PFSK-1 (cell line): Measurements from ENCODE around the gene CLASP1.

ENCODE experiments used
- FOXP2 ChIP-seq: optimal IDR thresholded peaks from 2 replicates; pipeline ENCODE3; 2011; ENCODE audit warnings: borderline replicate concordance, control low read depth, inconsistent platforms; ENCODE audit not compliant: insufficient read depth; ENCODE audit errors: extremely low read length, extremely low read depth
- POLR2AphosphoS5 ChIP-seq: IDR thresholded peaks from 2 replicates; pipeline ENCODE4 v1.6.1; 2012; ENCODE audit warnings: low read depth, mild to moderate bottlenecking, control low read depth, low read length, moderate library complexity
- SIN3A ChIP-seq: IDR thresholded peaks from 2 replicates; pipeline ENCODE4 v1.6.1; 2012; ENCODE audit warnings: mild to moderate bottlenecking, low read length, moderate library complexity, borderline replicate concordance; ENCODE audit not compliant: insufficient read depth
- TAF1 ChIP-seq: IDR thresholded peaks from 2 replicates; pipeline ENCODE4 v1.6.1; 2012; ENCODE audit warnings: low read length, control low read depth, borderline replicate concordance; ENCODE audit not compliant: insufficient read depth
- TF ChIP-seq, protein P1 (sequence below), 2 experiments: IDR thresholded peaks; 2 replicates each; pipeline versions ENCODE4 v1.6.1 to v1.8.0; 2011 to 2012; ENCODE audit warnings: low read depth in 2 of 2, low read length in 2 of 2, control low read depth in 1 of 2, inconsistent platforms in 1 of 2, mild to moderate bottlenecking in 1 of 2, moderate library complexity in 1 of 2; ENCODE audit not compliant: insufficient read depth in 1 of 2

Gene CLASP1

DNA sequence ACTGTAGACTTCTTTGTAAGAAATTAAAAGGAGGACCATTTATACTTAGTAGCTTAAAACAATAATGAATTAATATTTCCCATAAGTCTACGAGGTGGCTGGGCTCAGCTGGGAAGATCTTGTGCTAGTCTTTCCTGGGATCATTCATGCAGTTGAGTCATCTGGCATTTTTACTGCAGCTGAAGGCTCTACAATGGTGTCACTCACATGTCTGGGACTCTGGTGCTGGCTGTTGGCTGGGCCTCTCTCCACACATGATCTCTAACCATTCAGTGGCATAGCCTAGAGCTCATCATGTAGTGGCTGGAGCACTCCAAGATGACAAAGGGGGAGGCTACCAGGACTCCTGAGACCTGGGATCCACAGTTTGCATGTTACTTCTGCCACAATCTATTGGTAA, 35.5 kb downstream of the CLASP1 start:
- TF ChIP-seq TAF1 (no peak), FOXP2 (no peak), POLR2AphosphoS5 (no peak), SIN3A (no peak)
- TF ChIP-seq, protein P1, sequence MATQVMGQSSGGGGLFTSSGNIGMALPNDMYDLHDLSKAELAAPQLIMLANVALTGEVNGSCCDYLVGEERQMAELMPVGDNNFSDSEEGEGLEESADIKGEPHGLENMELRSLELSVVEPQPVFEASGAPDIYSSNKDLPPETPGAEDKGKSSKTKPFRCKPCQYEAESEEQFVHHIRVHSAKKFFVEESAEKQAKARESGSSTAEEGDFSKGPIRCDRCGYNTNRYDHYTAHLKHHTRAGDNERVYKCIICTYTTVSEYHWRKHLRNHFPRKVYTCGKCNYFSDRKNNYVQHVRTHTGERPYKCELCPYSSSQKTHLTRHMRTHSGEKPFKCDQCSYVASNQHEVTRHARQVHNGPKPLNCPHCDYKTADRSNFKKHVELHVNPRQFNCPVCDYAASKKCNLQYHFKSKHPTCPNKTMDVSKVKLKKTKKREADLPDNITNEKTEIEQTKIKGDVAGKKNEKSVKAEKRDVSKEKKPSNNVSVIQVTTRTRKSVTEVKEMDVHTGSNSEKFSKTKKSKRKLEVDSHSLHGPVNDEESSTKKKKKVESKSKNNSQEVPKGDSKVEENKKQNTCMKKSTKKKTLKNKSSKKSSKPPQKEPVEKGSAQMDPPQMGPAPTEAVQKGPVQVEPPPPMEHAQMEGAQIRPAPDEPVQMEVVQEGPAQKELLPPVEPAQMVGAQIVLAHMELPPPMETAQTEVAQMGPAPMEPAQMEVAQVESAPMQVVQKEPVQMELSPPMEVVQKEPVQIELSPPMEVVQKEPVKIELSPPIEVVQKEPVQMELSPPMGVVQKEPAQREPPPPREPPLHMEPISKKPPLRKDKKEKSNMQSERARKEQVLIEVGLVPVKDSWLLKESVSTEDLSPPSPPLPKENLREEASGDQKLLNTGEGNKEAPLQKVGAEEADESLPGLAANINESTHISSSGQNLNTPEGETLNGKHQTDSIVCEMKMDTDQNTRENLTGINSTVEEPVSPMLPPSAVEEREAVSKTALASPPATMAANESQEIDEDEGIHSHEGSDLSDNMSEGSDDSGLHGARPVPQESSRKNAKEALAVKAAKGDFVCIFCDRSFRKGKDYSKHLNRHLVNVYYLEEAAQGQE (IDR thresholded peaks at IDR 0.05; ENCODE audit: insufficient read depth in 1 of 2, low read depth in 2 of 2, low read length in 2 of 2), result no peak

DNA sequence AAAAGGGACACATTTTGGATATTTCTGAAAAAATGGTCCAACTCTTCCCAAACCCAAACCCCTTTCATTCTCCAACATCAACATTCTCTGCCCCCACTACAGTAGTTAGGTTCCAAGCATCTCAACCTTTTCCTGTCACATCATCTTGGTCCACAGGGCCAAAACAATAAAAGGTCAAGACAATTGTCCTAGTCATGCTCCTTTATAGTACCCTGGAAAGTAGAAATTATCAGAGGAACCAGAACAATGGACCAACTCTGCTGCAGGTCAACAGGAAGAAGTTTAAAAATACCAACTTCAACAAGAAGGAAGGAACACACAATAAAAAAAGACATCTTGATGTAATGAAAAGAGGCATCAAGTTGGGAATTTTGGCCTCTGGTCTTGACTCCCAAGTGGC, 36.1 kb downstream of the CLASP1 start:
- no peak for TF ChIP-seq SIN3A
- no peak for TF ChIP-seq FOXP2
- TF ChIP-seq, protein P1 (IDR thresholded peaks at IDR 0.05; ENCODE audit: insufficient read depth in 1 of 2, low read depth in 2 of 2, low read length in 2 of 2), result no peak
- no peak for TF ChIP-seq TAF1
- no peak for TF ChIP-seq POLR2AphosphoS5

DNA sequence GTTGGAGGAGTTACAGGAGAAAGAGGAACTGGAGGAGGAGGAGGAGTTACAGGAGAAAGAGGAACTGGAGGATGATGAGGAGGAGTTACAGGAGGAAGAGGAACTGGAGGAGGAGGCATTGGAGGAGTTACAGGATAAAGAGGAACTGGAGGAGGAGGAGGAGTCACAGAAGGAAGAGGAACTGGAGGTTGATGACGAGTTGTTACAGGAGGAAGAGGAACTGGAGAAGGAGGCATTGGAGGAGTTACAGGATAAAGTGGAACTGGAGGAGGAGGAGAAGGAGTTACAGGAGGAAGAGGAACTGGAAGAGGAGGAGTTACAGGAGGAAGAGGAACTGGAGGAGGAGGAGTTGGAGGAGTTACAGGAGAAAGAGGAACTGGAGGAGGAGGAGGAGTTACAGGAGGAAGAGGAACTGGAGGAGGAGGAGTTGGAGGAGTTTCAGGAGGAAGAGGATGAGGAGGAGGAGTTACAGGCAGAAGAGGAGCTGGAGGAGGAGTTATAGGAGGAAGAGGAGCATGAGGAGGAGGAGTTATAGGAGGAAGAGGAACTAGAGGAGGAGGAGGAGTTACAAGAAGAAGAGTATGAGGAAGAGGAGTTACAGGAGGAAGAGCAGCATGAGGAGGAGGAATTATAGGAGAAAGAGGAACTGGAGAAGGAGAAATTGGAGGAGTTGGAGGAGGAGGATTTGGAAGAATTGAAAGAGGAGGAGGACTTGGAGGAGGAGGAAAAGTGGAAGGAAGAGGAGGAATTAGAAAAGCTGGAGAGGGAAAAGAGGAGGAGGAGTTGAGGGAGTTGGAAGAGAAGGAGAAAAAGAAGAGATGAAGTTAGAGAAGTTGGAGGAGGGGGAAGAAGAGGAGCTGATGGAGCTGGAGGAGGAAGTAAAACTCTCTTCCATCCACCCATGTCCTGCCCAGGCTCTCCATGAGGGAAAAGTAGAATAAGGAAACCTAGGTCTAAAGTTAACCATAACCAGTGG, 37.2 kb downstream of the CLASP1 start:
- no peak for TF ChIP-seq TAF1
- no peak for TF ChIP-seq FOXP2
- TF ChIP-seq POLR2AphosphoS5, result no peak
- TF ChIP-seq SIN3A, result no peak
- TF ChIP-seq, protein P1 (IDR thresholded peaks at IDR 0.05; ENCODE audit: insufficient read depth in 1 of 2, low read depth in 2 of 2, low read length in 2 of 2), result no peak

DNA sequence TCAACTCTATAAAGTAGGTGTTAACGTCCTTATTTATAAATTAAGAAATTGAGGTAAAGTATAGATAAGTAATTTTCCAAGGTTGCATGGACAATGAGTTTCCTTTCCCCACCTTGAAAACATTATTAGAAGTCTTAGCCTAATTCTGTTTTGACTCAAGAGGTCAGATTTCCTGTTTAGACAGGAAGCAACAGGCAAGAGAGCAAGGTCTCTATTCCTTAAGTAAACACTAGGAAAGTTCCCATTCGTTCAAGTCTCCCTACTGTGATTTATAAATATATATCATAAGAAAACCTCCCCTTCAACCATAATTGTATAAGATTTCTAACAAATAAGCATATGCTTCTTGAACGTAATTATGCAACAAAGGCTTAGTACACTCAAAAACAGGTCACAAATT, 40.3 kb downstream of the CLASP1 start:
- TF ChIP-seq FOXP2 (no peak), POLR2AphosphoS5 (no peak)

DNA sequence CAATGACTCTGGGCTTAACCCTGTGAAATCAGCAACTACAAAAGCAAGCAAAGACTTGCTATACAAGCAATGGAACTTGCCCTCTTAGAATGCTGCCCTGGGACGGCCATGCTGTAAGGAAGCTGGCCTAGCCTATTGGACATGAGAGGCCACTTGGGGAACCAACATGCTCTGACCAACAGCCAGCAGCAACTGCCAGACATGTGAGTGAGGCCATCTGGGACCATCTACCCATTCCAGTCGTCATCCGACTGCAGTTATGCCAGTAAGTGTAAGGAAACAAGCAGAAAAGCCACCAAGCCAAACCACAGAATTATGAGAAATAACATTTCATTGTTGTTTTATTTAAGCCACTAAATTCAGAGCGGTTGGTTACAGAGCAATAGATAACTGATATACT, 40.9 kb downstream of the CLASP1 start:
- TF ChIP-seq FOXP2, result no peak
- no peak for TF ChIP-seq TAF1
- TF ChIP-seq, protein P1 (IDR thresholded peaks at IDR 0.05; ENCODE audit: insufficient read depth in 1 of 2, low read depth in 2 of 2, low read length in 2 of 2), result no peak
- no peak for TF ChIP-seq SIN3A
- TF ChIP-seq POLR2AphosphoS5, result no peak
